Stomach (tissue), 9 donors: ENCODE data around the gene SELENOO. TPM values are rescaled to one million over a fixed set of nuclear protein-coding genes. Genes with fewer than 3 reads are reported as not detected.

Source experiments
- DNase-seq, 2 donors: peaks; one replicate each; pipeline versions ENCODE4 v3.0.0 to v3.0.0-alpha.2; 2013 to 2019
- H3K27ac ChIP-seq, 5 donors: fragments of 200-600 bp in 4 of 5; sonication (generic) in 4 of 5; one replicate each; pipeline ENCODE4 v1.5.1; 2013 to 2019; ENCODE audit warnings: mild to moderate bottlenecking in 1 of 5, moderate library complexity in 1 of 5
- H3K27me3 ChIP-seq, 3 donors: fragments of 200-600 bp; sonication (generic); one replicate each; pipeline ENCODE4 v1.5.1; 2017 to 2019; ENCODE audit warnings: mixed run types in 1 of 3
- H3K36me3 ChIP-seq, 4 donors: fragments of 200-600 bp; sonication (generic); 1 replicate in 3 of 4; 2 replicates in 1 of 4; pipeline ENCODE4 v1.5.1; 2016 to 2019
- H3K4me1 ChIP-seq, 4 donors: fragments of 200-600 bp; sonication (generic); one replicate each; pipeline ENCODE4 v1.5.1; 2016 to 2019
- H3K4me3 ChIP-seq, 4 donors: fragments of 200-600 bp; sonication (generic) in 3 of 4; one replicate each; pipeline ENCODE4 v1.5.1; 2016 to 2019; ENCODE audit warnings: mild to moderate bottlenecking in 1 of 4
- H3K9me3 ChIP-seq, 4 donors: fragments of 200-600 bp; sonication (generic); one replicate each; pipeline ENCODE4 v1.5.1; 2016 to 2019
- CTCF ChIP-seq, 7 experiments: fragments of 450-650 bp in 4 of 7; fragments of 200-600 bp in 3 of 7; sonication (generic) in 3 of 7; IDR thresholded peaks; one replicate each; pipeline ENCODE4 v1.5.1; 2016 to 2019; ENCODE audit warnings: antibody characterized with exemption in 7 of 7, control low read depth in 2 of 7, mild to moderate bottlenecking in 1 of 7
- EP300 ChIP-seq: sonication (generic); formaldehyde crosslinking; IDR thresholded peaks from one replicate; pipeline ENCODE4 v1.6.1; 2017; ENCODE audit warnings: antibody characterized with exemption
- POLR2A ChIP-seq, 4 donors: fragments of 450-650 bp; IDR thresholded peaks; one replicate each; pipeline ENCODE4 v1.6.1; 2016; ENCODE audit warnings: antibody characterized with exemption in 4 of 4, control low read depth in 2 of 4, mild to moderate bottlenecking in 1 of 4, moderate library complexity in 1 of 4
- POLR2AphosphoS5 ChIP-seq, 3 donors: sonication (generic); formaldehyde crosslinking; IDR thresholded peaks; one replicate each; pipeline ENCODE4 v1.6.1; 2016; ENCODE audit warnings: antibody characterized with exemption in 3 of 3
- WGBS, 5 donors: extraction: QIAGEN DNeasy Blood & Tissue Kit in 3 of 5; methylation state at CpG; one replicate each; pipeline versions ENCODE4 v1.1.5 to v1.1.7; 2013 to 2018; 5-methylcytosine and 5-hydroxymethylcytosine counted together
- intact Hi-C: fragments of 100-400 bp; cut with DNase I; formaldehyde crosslinking; loops from one replicate; pipeline ENCODE4 v1.15.1; 2023; ENCODE audit warnings: low total_unique reads
- polyA plus RNA-seq, 3 donors: library from polyadenylated mRNA; stranded (reverse); fragments of 200-250 nt; gene quantifications; one replicate each; pipeline ENCODE4 v1.2.3, GENCODE V29; 2013
- total RNA-seq, 5 donors: library from RNA; depleted of rRNA; stranded (reverse); fragments of >200 nt; gene quantifications; one replicate each; pipeline versions ENCODE4 v1.1.0 to v1.2.3, GENCODE V29; 2014 to 2016
- donor health status: healthy with polysubstance abuse.
- donor health status: Bipolar disorder and iron deficiency.
- donor health status: healthy.

Gene SELENOO
- total and polyA plus RNA-seq, 8 donors, result 10.1 to 185 (median 35.3) TPM

GRCh38 chr22:50171965-50172421, 28.8 kb upstream of the SELENOO start:
- no peak for DNase-seq
- 65 to 86% (median 76%) methylated on average over 7 to 13 of the region's 13 CpGs for WGBS, 5 donors

GRCh38 chr22:50173311-50173982, 27.4 kb upstream of the SELENOO start:
- DNase-seq, result no peak
- Histone ChIP-seq H3K9me3 (no peaks in the 10 kb centered on the region), H3K4me3 (no peak overlapping the region), H3K27ac (no peak overlapping the region), H3K27me3 (peaks cover 16 to 96% (median 34%) of the 10 kb centered on the region in 3 donors), H3K4me1 (peaks cover 13 to 23% (median 19%) of the 10 kb centered on the region in 4 donors), H3K36me3 (no peaks in the 10 kb centered on the region)
- intact Hi-C loops, result no loop called here
- TF ChIP-seq POLR2A (IDR thresholded peaks at IDR 0.05), result no peak
- no peak for TF ChIP-seq CTCF (IDR thresholded peaks at IDR 0.05)
- no peak for TF ChIP-seq POLR2AphosphoS5 (IDR thresholded peaks at IDR 0.05)
- TF ChIP-seq EP300, result no peak
- WGBS, 5 donors, result 77 to 84% (median 81%) methylated on average over 24 to 26 of the region's 26 CpGs

More at GRCh38 chr22:50171965-50172421, 28.8 kb upstream of the SELENOO start:
- intact Hi-C loops, result no loop called here
- Histone ChIP-seq H3K27ac (no peak overlapping the region), H3K27me3 (peaks cover 10 to 94% (median 28%) of the 10 kb centered on the region in 3 donors), H3K4me3 (no peak overlapping the region), H3K4me1 (peaks cover 13 to 20% (median 18%) of the 10 kb centered on the region in 4 donors), H3K9me3 (no peaks in the 10 kb centered on the region), H3K36me3 (no peaks in the 10 kb centered on the region)
- TF ChIP-seq CTCF (IDR thresholded peaks at IDR 0.05), result no peak
- no peak for TF ChIP-seq POLR2AphosphoS5 (IDR thresholded peaks at IDR 0.05)
- no peak for TF ChIP-seq EP300
- no peak for TF ChIP-seq POLR2A (IDR thresholded peaks at IDR 0.05)

GRCh38 chr22:50173983-50174355, 26.8 kb upstream of the SELENOO start:
- TF ChIP-seq CTCF (IDR thresholded peaks at IDR 0.05) (no peak), POLR2A (IDR thresholded peaks at IDR 0.05) (no peak), EP300 (no peak), POLR2AphosphoS5 (IDR thresholded peaks at IDR 0.05) (no peak)
- Histone ChIP-seq H3K36me3 (no peaks in the 10 kb centered on the region), H3K27me3 (peaks cover 18 to 96% (median 31%) of the 10 kb centered on the region in 3 donors), H3K27ac (no peak overlapping the region), H3K9me3 (no peaks in the 10 kb centered on the region), H3K4me3 (no peak overlapping the region), H3K4me1 (peaks cover 13 to 23% (median 19%) of the 10 kb centered on the region in 4 donors)
- intact Hi-C loops, result no loop called here
- 86 to 96% (median 94%) methylated on average over 4 to 6 of the region's 6 CpGs for WGBS, 5 donors
- DNase-seq, result no peak

- H3K27me3 ChIP-seq, result peaks cover 17 to 96% (median 25%) of the 10 kb centered on the region in 3 donors
Observed at GRCh38 chr22:50174382-50175190, 26.2 kb upstream of the SELENOO start.

More at GRCh38 chr22:50174382-50175190, 26.2 kb upstream of the SELENOO start:
- Histone ChIP-seq H3K4me1 (peaks cover 9 to 18% (median 14%) of the 10 kb centered on the region in 4 donors), H3K9me3 (no peaks in the 10 kb centered on the region), H3K27ac (no peak overlapping the region), H3K36me3 (no peaks in the 10 kb centered on the region), H3K4me3 (no peak overlapping the region)
- TF ChIP-seq EP300, result no peak
- TF ChIP-seq POLR2A (IDR thresholded peaks at IDR 0.05), result no peak
- TF ChIP-seq POLR2AphosphoS5 (IDR thresholded peaks at IDR 0.05), result no peak
- TF ChIP-seq CTCF (IDR thresholded peaks at IDR 0.05), result no peak
- no peak for DNase-seq
- intact Hi-C loops, result no loop called here
- WGBS, 5 donors, result 83 to 88% (median 87%) methylated on average over 15 to 27 of the region's 27 CpGs
